Right ventricle myocardium superior (tissue), 1 donor: Measurements from ENCODE around the gene MED13L. TPM values are rescaled to one million over a fixed set of nuclear protein-coding genes. Genes with fewer than 3 reads are reported as not detected.
"Not testable (repeated sequence)": the region's sequence is repeated elsewhere in the genome, so short reads cannot be mapped to it uniquely, and the experiment has no call there.

Experiments
- ATAC-seq: fragments of 200-7000 bp; cut with Tn5 transposase; one replicate; pipeline ENCODE4 v1.9.1; 2020; ENCODE audit warnings: mild to moderate bottlenecking; ENCODE audit not compliant: poor library complexity
- DNase-seq: peaks from one replicate; pipeline ENCODE4 v3.0.0-alpha.2; 2020
- intact Hi-C: fragments of 100-400 bp; cut with DNase I; formaldehyde crosslinking; loops from one replicate; pipeline ENCODE4 v1.11.2; 2022
- total RNA-seq: library from RNA; stranded (reverse); fragmentation: NEBNext Ultra II Directional; extraction: Animal tissue kit (Norgen Biotek cat#: 25700); gene quantifications from one replicate; pipeline ENCODE4 v1.2.1, GENCODE V29; 2021
- donor health status: DM: no; HTN: yes; CAD: no; lungs with severe emphysema.

Gene MED13L
- total RNA-seq, 1 donor from 2014 or later: 57.7 TPM

- intact Hi-C loops: loop anchor here (10.0 kb wide), 1 partner anchor 222 kb away; no protein-coding TSS in a partner anchor
- DNase-seq (no peak), ATAC-seq (peak; percentile 48)
These were observed 40.5 kb downstream of the MED13L start for GRCh38 chr12:116236976-116237375.

GRCh38 chr12:116236148-116236731 lies 41.3 kb downstream of the MED13L start:
- ATAC-seq: peak; percentile 82
- DNase-seq: no peak
- intact Hi-C loops: loop anchor here (10.0 kb wide), 1 partner anchor 221 kb away; no protein-coding TSS in a partner anchor

DNA sequence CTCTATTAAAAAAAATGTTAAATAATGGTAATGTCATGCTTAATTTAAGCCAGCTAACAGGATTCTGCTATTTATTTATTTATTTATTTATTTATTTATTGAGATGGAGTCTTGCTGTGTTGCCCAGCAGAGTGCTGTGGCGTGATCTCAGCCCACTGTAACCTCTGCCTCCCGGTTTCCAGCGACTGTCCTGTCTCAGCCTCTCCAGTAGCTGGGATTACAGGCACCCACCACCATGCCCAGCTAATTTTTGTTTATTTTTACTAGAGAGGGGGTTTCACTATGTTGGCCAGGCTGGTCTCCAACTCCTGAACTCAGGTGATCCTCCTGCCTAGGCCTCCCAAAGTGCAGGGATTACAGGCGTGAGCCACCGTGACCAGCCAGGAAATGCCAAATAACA lies 43.3 kb downstream of the MED13L start:
- not testable (repeated sequence) for ATAC-seq, DNase-seq
- intact Hi-C loops: loop anchor here (10.0 kb wide), 1 partner anchor 219 kb away; no protein-coding TSS in a partner anchor

DNA sequence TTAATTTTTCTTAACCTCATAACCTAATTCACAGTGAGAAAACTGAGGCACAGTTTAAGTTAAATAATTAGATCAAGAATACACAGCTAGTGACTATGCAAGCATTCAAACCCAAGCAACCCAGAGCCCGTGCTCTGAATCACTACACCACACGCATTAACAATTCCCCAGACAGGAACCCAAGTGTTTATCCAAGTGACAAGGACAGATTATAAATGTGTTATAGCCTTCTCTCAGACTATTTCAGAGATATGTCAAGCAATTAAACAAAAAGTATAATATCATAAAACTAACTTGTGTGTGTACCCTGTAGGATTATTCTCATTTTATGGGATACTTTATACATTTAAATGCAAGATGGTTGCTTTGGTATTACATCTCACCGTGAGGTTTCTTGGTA lies 43.8 kb downstream of the MED13L start:
- intact Hi-C loops: loop anchor here (10.0 kb wide), 1 partner anchor 219 kb away; no protein-coding TSS in a partner anchor
- DNase-seq (no peak), ATAC-seq (no peak)

- ATAC-seq (no peak), DNase-seq (no peak)
- intact Hi-C loops: no loop called here
These were observed 49.7 kb downstream of the MED13L start for GRCh38 chr12:116227811-116228210.

DNA sequence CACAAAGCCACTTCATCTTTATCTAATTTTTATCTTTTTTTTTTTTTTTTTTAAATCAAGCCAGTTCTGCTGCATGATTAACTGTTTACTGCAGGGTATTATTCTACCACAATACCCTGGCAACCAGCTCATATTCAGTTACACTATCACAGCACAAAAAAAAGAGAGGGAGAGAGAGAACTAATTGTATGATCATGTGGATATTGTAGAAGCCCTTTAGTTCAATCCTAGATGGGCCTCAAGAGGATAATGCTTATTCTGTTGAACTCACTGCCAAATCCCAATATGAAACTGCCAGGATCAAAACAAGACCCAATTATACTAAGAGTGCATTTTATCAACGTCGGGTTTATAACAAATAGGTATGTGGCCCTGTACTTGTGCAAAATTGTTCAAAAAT lies 51.5 kb downstream of the MED13L start:
- DNase-seq: no peak
- ATAC-seq: no peak
- intact Hi-C loops: no loop called here

GRCh38 chr12:116222358-116222757 lies 55.1 kb downstream of the MED13L start:
- intact Hi-C loops: no loop called here

GRCh38 chr12:116220756-116221155 lies 56.7 kb downstream of the MED13L start:
- DNase-seq (no peak), ATAC-seq (no peak)
- intact Hi-C loops: no loop called here

More at GRCh38 chr12:116222358-116222757, 55.1 kb downstream of the MED13L start:
- DNase-seq: no peak
- peak; percentile 83 for ATAC-seq

GRCh38 chr12:116217045-116217735 lies 60.3 kb downstream of the MED13L start:
- DNase-seq: no peak
- intact Hi-C loops: no loop called here
- ATAC-seq: no peak

GRCh38 chr12:116216022-116216756 lies 61.3 kb downstream of the MED13L start:
- DNase-seq (no peak), ATAC-seq (no peak)

GRCh38 chr12:116215023-116215422 lies 62.5 kb downstream of the MED13L start:
- ATAC-seq: no peak
- DNase-seq: no peak
- intact Hi-C loops: no loop called here

More at GRCh38 chr12:116216022-116216756, 61.3 kb downstream of the MED13L start:
- intact Hi-C loops: no loop called here

GRCh38 chr12:116213885-116214527 lies 63.5 kb downstream of the MED13L start:
- DNase-seq (no peak), ATAC-seq (no peak)
- intact Hi-C loops: no loop called here

DNA sequence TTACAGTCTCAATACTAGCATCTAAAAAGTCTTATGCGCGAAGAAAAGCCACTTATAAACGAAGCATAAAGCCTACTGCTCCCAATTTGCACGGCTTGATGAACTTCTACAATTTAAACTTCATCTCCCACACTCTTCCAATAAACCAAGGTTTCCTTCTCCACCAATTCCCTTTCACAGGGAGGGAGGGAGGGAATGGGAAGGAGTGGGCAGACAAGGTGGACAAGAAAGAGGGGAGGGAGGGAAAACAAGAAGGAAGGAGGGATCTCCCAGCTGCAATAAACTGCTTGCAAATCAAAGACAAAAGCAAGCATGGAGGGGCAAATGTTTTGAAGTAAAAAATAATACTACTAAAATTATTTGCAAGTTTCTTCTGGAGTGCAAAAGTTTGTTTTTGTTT lies 64.5 kb downstream of the MED13L start:
- no peak for ATAC-seq
- intact Hi-C loops: no loop called here
- DNase-seq: no peak

DNA sequence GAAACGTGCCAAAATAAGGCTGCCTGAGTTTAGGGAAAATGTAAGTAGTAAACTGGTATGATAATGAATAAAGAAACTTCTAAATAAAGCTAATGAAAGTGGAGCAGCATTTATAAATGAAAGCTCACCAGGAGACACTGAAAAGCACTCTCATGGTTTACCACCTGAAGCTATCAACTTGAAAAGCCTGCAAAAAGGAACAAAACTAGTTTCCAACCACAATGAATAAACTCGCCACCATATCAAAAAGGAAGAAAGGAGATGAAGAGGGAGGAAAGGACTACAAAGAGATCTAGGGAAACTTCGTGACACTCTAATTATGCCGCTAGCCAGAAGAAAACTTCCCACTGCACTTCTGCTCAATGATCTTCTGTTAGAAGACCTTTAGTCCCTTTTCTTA lies 66.7 kb downstream of the MED13L start:
- no peak for DNase-seq
- no peak for ATAC-seq
- intact Hi-C loops: no loop called here

GRCh38 chr12:116210131-116210530 lies 67.4 kb downstream of the MED13L start:
- DNase-seq: no peak
- intact Hi-C loops: no loop called here
- ATAC-seq: no peak

DNA sequence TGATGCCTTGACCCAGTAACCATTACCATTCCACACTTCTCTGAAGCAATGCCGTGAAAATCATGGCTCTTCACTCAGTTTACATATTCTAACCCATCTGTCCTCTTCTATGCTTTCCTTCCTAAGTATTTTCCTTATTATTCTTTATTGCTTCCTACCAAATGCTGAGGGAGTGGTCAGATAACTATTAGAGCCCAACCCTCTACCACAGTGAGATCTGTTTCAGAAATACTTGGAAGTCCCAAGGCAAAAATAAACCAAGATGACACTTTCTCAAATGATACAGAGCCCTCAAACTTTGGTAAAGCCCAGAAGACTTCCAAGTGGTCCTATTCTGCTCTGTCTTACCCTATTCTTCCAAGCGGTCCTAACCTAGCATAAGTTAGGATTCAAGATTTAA lies 68.0 kb downstream of the MED13L start:
- DNase-seq (no peak), ATAC-seq (no peak)
- intact Hi-C loops: no loop called here

DNA sequence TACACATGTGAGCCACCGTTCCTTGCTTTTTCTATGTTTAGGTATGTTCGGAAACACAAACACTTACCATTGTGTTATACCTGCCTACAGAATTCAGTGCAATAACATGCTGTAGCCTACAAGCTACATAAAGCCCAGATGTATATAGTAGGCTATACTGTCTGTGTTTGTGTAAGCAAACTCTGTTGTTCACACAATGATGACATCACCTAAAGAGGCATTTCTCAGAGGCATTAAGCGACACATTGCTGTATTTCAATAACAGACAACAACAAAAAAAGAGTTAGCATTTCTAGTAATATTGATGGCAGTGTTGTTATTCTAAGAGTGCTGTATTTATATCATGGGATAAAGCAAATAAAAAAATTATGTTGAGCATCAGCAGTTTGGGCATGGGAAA lies 70.2 kb downstream of the MED13L start:
- no peak for ATAC-seq
- intact Hi-C loops: no loop called here
- no peak for DNase-seq

- DNase-seq: no peak
- intact Hi-C loops: no loop called here
These were observed 70.7 kb downstream of the MED13L start for GRCh38 chr12:116206828-116207227.

GRCh38 chr12:116204785-116205184 lies 72.7 kb downstream of the MED13L start:
- ATAC-seq (peak; percentile 59), DNase-seq (no peak)
- intact Hi-C loops: no loop called here

More at GRCh38 chr12:116206828-116207227, 70.7 kb downstream of the MED13L start:
- no peak for ATAC-seq
